ENCODE results near the gene BIRC5.
A peak's percentile ranks its signal among the peaks of the same experiment; 100 is the strongest.

Gene BIRC5

GRCh38 chr17:78257810-78258322 lies 43.8 kb downstream of the BIRC5 start:
- no peak for DNase-seq

- DNase-seq, result peak in 4 of 5 experiments; percentile 39 to 90 (median 48)
Measured at GRCh38 chr17:78258323-78259191, 44.5 kb downstream of the BIRC5 start.

GRCh38 chr17:78259192-78259554 lies 45.1 kb downstream of the BIRC5 start:
- DNase-seq, result no peak

GRCh38 chr17:78263063-78263735 lies 49.1 kb downstream of the BIRC5 start:
- peak in 1 of 5 experiments; percentile 62 for DNase-seq

GRCh38 chr17:78263736-78264340 lies 49.8 kb downstream of the BIRC5 start:
- no peak for DNase-seq

- no peak for DNase-seq
Measured at GRCh38 chr17:78264590-78264989, 50.5 kb downstream of the BIRC5 start.

- DNase-seq, result no peak
Measured at GRCh38 chr17:78265121-78265520, 51.1 kb downstream of the BIRC5 start.

GRCh38 chr17:78266231-78266631 lies 52.2 kb downstream of the BIRC5 start:
- no peak for DNase-seq

GRCh38 chr17:78266771-78267170 lies 52.7 kb downstream of the BIRC5 start:
- no peak for DNase-seq

- DNase-seq, result no peak
Measured at GRCh38 chr17:78267253-78268073, 53.4 kb downstream of the BIRC5 start.

GRCh38 chr17:78268191-78268874 lies 54.3 kb downstream of the BIRC5 start:
- no peak for DNase-seq

- no peak for DNase-seq
Measured at GRCh38 chr17:78268951-78269905, 55.2 kb downstream of the BIRC5 start.

- no peak for DNase-seq
Measured at GRCh38 chr17:78269955-78270381, 55.9 kb downstream of the BIRC5 start.

- no peak for DNase-seq
Measured at GRCh38 chr17:78271419-78272170, 57.5 kb downstream of the BIRC5 start.

- DNase-seq, result peak in 3 of 5 experiments; percentile 27 to 75 (median 44)
Measured at GRCh38 chr17:78272181-78272913, 58.3 kb downstream of the BIRC5 start.

- no peak for DNase-seq
Measured at GRCh38 chr17:78272914-78273258, 58.8 kb downstream of the BIRC5 start.

- DNase-seq, result no peak
Measured at GRCh38 chr17:78273813-78274212, 59.8 kb downstream of the BIRC5 start.

Data from T-helper 2 cell (primary cell).